ENCODE measurements around the gene WWC2.

- TF ChIP-seq CTCF (conservative IDR thresholded peaks at IDR 0.05 in 1 of 2, IDR thresholded peaks at IDR 0.05 in 1 of 2; ENCODE audit: extremely low read depth in 1 of 2, insufficient read depth in 1 of 2, low read depth in 1 of 2, low read length in 2 of 2) = no peak
- no peak for TF ChIP-seq EZH2 (IDR thresholded peaks at IDR 0.05; ENCODE audit: borderline replicate concordance, low read length)
These were observed 25.3 kb upstream of the WWC2 start for GRCh38 chr4:183073838-183074145.

Data from mammary epithelial cell (primary cell).